GM12801 (cell line): ENCODE results near the gene FBXL19.

Source experiments
- CTCF ChIP-seq: IDR thresholded peaks from one replicate; pipeline ENCODE4 v1.5.1; 2011; ENCODE audit warnings: control low read depth; ENCODE audit not compliant: insufficient read length; ENCODE audit errors: extremely low read depth

FBXL19 gene

GRCh38 chr16:30953511-30954124, 30.2 kb downstream of the FBXL19 start:
- no peak for TF ChIP-seq CTCF

- no peak for TF ChIP-seq CTCF
These were observed 31.6 kb downstream of the FBXL19 start for GRCh38 chr16:30954993-30955392.

GRCh38 chr16:30956601-30957455, 33.5 kb downstream of the FBXL19 start:
- no peak for TF ChIP-seq CTCF

GRCh38 chr16:30957456-30958174, 34.2 kb downstream of the FBXL19 start, which contains the start of gene SETD1A:
SETD1A (plus strand) TSS chr16:30957754; CDS start chr16:30958732, 978 bp downstream.
- TF ChIP-seq CTCF, result no peak

GRCh38 chr16:30958175-30959079, 35.1 kb downstream of the FBXL19 start:
- no peak for TF ChIP-seq CTCF

GRCh38 chr16:30961384-30961783, 38.0 kb downstream of the FBXL19 start:
- TF ChIP-seq CTCF, result no peak
